HG03442 (cell line): ENCODE measurements around the gene OPRL1.

Experiments used
- ATAC-seq: cut with Tn5 transposase; IDR thresholded peaks from one replicate; pipeline ENCODE4 v1.9.1; 2021; ENCODE audit warnings: mild to moderate bottlenecking, moderate library complexity; ENCODE audit not compliant: unreplicated experiment

The OPRL1 gene

DNA sequence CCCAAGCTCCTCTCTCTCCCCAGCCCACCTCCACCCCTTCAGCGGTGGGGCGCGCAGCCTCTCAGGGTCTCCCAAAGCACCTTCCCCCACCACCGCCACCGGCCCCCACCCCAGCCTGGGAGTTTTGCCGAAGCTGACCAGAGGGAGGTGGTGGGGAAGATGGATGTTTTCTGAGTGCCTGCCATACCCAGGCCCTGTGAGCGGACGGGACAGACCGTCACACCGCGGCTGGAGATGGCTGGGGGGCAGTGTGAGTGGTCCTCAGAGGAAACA lies 38.2 kb upstream of the OPRL1 start:
- no peak for ATAC-seq

DNA sequence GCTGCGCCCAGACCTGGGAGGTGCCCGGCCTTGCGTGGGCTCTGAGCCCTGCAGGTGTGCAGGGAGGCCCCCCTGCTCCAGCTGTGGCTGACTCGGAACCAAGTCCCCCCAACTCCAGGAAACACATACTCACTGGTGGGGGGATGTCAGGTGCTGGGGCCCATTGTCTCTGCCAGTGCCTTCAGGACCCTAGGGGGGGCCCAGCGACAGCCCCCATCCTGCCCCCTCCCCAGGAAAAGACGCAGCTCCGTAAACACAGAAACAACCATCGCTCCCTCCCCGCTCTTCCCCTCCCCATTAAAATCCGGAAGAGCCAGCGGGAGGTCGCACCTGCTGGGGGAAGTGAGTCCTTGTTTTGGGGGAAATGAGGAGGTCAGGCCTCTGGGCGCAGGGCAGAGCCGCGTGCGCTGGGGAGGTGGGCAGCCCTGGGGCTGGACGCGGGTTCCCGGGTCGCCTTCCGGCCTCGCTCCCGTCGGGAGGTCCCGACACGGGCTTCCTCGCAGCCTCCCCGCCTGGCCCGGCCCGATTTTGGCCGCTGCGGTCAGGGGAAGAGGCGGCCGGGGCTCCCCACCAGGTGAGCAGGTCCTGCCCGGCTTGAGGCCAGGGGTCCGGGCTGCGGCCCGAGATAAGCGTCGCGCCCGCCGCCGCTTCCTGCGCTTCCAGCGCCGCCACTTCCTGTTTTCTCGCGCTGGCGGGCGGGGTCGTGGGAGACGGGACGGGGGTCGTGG lies 37.7 kb upstream of the OPRL1 start:
- ATAC-seq: no peak

DNA sequence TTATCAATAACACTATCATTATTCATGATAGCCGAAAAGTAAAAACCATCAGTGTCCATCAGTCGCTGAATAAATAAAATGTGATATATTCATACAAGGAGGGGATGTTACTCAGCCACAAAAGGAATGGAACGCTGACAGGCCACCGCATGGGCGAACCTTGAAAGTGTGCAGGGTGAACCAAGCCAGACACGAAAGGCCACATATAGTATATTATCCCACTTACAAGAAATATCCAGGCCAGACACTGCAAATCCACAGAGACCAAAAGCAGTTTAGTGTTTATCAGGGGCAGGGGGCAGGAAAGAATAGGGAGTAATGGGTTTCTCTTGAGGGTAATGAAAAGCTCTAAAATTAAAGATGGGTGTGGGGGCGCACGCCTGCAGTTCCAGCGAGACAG lies 36.1 kb upstream of the OPRL1 start:
- ATAC-seq: no peak

DNA sequence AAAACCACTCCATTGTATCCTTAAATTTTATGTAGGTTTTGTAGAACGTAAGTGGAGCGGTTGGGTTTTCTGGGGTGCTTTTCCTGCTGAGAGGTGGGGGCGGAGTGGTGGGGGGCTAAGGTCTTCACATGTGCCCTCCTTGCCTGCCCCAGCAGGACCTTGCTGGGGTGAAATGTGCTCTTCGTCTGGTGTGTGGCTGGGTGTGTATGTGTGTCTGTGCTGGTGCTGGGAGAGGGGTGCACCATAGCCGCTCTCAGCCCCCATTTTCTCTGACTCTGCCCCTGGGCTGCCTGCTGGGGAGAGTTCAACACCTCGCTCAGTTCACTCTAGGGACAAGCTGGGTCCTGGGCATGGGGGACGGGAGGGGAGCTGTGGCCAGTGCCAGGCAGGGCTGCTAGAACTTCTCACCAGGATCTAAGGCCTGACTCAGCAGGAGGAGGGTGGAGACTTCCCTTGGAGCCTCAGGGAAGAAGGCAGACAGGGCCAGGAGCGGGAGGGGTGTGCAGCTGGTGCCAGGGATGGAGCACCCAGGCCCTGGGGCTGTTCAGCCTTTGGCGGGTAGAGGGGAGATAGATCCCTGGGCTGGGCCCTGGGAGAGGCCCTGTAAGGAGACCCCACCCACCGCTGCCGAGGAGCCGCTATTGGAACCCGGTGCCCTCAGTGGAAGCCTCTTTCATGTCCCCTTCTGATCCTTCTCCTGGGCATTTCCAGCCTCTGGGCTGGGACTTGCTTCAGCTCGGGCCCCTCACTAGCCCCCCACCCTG lies 35.2 kb upstream of the OPRL1 start:
- ATAC-seq: no peak

DNA sequence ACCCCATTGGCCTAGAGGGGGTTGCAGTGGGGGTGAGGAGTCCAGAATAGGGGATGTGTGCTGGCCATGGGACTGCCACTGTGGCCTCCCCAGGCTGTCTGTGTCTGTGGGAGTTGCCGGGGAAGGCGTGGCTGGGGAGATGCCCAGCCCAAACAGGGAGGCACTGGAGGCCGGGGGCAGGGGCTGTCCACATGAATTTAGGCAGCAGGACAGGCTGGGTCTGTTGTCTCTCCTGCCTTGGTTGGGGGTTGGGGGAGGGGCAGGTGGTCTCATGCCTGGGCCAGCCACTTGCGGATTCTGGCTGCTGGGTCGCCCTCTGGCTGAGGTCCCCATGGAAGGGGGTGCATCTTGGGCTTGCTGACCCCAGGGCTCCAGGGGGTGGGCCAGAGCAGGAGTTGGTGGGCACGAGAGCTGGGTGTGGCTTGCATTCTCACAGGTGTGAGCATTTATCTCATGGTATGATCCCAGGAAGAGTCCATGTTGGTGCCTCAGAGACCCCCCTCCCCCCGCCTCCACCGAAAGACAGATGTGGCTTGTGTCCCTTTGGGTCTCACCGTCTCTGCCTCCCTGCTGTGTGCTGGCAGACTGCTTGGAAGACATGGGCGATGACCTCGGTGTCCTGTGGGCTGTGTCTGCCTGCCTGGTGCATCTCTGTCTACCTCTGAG lies 34.4 kb upstream of the OPRL1 start:
- ATAC-seq: no peak

DNA sequence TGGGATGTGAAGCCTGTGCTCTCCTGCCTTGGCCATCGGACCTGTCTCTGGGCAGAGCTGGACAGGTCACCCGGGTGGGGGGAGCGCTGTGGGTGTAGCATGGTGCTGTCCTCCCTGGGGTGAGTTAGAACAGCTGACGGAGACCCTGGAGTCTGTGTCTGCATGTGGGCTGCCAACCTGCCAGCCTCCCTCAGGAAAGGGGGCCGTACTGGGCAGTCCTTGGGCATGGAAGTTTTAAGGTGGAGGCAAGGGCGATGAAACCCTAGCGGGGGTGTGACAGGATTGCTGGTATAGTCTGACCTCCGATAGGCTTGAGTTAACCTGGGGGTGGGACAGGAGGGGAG lies 32.9 kb upstream of the OPRL1 start:
- ATAC-seq: no peak

DNA sequence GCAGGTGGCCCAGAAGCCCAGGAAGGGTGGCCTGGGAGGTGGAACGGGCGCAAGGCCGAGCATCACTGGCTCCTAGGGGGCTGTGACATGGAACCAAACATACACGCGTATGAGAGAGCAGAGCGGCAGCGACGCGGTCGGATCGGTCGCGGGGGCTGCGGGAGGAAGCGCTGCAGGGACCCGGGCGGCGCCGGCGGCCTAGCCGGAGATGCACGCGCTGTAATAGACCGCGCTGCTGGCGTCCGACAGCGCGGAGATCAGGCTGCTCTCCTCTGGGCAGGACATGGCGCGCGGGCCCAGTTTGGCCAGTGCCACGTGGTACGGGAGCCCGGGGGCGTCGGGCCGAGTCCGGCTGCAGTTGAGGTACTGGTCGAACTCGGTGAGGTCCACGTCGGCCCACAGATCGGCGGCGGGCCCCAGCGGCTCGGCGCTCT lies 31.9 kb upstream of the OPRL1 start:
- ATAC-seq: no peak

DNA sequence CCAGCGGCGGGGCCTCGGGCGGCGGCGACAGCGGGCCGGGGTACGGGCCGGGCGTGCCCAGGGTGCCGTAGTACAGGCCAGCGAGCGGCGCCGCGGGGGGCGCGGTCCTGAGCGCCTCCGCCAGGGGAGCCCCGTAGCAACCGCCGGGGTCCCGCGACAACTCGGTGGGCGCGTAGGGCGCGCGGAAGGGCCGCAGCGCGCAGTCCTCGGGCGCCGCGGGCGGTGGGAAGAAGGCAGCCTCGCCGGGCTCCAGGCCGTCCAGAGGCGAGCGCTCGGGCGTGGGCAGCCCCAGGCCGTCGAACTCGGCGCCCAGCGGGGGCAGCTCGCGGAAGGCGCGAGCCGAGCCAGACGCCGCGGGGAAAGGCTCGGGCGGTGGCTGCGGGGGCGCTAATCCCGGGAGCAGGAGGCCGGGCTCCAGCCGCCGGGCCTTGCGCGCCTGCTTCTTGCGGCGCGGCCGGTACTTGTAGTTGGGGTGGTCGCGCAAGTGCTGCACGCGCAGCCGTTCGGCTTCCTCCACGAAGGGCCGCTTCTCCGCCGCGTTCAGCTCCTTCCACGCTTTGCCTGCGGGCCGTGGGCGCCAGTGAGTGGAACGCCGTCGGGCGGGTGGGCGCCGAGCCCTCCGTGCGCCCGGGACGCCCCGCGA lies 31.4 kb upstream of the OPRL1 start:
- ATAC-seq: no peak

DNA sequence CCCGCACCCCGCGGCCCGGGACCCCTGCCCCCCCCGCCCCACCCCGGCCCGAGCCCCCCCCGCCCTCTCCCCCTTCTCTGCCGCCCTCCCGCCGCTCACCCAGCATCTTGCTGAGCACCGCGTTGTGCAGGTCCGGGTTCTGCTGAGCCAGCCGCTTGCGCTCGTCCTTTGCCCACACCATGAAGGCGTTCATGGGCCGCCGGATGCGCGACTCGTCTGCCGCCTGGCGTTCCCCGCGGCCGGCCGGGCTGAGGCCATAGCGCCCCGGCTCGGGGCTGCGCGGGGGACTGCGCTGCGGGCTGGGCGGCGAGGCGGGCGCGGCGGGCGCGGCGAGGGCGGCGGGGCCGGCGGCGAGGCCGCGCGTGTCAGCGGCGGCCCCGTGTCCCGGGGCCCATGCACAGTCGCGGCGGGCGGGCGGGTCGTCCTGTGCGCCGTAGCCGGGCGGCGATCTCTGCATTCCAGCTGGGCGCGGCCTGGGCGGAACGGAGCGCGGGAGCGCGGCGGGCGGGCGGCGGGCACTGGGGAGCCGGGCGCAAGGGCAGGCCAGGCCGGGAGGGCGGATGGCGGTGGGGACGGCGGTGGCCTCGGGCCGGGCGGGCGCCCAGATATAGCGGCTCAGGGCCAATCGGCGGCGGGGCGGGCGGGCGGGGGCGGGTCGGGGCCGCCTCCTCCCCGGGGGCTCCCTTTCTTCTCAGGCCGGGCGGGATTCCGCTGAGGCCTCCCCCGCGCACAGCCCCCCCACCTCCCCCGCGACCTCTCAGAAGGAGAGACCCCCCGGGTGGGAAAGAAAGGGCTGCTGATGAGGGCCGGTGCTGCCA lies 30.6 kb upstream of the OPRL1 start, which contains the start of gene SOX18:
Gene SOX18, minus strand, starts transcription at position 580 of the 818 bp plus-strand sequence. Its CDS starts 123 bp downstream, at position 457.
- no peak for ATAC-seq

DNA sequence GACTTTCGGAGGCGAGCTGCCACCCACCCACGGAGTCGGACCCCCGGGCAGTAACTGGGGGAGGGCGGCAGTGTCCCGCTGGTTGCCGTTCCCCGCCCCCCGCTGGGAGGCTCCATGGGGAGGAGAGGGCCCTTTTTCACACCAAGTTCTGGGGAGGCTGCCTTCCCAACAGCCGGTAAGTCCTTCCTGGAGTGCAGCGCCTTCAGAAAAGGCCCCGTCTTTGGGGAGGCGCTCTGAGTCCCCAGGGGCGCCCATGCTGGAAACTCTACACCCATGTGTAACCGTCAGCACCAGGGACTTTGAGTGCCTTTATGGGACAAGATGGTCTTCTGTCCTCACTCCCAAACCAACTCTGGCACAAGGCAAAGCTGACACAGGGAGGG lies 30.0 kb upstream of the OPRL1 start:
- ATAC-seq: no peak

DNA sequence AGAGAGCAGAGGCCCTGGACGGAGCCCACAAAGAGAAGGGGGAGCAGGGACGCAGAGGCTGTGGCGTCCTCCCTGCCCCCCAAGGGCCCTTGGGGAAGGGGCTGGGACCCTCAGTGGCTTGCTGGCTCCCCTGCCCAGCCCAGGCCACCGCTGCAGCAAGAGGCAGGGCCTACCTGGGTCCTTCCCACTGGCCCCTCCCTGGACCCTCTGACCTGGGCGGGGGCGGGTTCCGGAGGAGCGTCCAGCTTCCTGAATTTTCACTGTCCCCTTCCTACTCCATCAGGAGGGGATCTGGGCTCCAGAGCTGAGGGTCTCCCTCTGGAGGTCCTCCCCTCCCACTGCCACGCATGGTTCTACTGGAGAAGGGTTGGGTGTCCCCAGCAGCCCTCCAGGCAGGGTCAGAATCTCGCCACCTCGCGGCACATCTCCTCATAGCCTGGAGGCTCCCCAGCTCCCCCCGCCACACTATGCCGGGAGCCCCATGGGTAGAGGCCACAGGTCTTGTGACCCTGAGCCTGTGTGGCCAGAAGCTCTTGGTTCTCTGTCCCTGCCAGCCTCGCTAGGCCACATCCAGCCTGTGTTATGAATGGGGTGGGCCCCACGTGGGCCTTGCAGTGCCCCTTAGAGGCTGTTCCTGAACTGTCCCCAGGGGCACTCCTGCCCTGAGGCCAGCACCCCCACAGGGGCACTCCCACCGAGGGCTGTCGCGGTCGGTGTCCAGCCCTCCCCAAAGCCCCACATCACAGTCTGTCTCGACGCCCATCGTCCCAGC lies 29.4 kb upstream of the OPRL1 start:
- ATAC-seq: no peak

DNA sequence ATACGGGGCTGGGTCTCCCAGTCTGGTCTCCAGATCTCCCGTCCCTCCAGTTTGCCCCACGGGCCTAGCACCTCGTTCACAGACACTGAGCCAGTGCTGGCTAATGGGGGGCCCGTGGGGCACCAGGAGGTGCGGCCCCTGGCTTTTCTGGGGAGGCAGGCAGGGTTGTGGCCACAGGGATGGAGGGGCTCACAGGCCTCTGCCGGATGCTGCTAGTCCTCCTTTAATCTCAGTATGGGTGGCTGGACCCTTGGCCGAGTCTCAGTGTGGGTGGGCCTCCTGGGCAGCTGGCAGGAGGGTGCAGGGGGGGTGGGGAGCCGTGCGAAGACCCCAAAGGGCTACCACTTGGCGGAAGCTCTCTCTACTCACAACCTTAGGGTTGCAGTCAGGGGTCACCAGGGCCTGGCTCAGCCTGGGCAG lies 28.8 kb upstream of the OPRL1 start:
- no peak for ATAC-seq

DNA sequence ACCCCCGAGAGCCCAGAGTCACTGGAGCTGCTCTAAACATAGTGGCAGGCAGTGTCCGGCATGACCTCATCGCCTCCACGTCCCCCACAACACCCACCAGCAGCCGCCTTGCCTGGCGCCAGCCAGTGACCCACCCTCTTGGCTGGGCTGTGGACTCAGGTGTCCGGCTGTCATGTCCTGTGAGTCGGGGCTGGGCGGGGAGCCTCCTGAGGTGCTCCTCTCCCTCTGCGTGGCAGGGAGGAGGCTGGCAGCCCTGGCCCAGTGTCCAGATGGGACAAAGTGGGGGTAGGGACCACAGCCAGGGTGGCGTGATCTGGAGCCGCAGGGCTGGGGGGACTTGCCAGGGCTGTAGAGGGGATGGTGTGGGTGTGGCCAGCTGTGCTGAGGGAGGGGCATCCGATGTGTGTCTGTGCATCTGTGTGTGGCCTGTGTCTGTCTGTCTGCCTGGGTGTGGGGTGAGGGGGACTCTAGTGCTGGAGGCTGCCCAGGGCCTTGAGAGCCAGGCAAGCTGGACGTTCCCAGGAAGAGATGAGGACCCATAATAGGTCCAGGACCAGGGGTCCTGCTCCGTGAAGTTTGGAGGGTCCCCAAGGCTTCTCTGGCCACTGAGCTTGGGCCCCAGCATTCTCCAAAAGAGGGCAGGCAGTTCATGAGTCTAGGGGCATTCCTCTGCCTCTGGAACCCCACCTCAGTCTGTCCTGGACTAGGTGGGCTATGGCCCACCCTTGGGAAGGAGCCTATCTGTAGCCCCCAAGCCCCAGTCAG lies 28.1 kb upstream of the OPRL1 start:
- ATAC-seq: no peak

DNA sequence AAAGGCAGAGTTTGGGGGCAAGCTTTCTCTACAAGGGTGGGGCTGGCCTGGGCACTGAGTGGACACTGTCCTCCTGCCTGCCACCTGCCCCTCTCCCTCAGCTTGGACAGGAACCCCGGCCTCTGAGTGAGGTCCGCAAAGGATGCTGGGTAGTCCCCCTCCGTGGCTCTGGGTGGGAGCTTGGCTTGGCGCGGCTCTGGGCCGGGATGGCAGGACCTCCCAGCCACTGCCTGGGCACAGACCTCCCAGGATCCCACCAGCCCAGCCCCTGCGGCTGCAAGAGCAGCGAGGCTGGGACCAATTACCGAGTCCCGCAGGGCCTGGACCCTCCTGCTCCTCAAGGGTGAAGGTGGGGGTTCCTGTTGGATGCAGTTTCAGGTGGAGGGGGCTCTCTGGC lies 27.6 kb upstream of the OPRL1 start:
- no peak for ATAC-seq

DNA sequence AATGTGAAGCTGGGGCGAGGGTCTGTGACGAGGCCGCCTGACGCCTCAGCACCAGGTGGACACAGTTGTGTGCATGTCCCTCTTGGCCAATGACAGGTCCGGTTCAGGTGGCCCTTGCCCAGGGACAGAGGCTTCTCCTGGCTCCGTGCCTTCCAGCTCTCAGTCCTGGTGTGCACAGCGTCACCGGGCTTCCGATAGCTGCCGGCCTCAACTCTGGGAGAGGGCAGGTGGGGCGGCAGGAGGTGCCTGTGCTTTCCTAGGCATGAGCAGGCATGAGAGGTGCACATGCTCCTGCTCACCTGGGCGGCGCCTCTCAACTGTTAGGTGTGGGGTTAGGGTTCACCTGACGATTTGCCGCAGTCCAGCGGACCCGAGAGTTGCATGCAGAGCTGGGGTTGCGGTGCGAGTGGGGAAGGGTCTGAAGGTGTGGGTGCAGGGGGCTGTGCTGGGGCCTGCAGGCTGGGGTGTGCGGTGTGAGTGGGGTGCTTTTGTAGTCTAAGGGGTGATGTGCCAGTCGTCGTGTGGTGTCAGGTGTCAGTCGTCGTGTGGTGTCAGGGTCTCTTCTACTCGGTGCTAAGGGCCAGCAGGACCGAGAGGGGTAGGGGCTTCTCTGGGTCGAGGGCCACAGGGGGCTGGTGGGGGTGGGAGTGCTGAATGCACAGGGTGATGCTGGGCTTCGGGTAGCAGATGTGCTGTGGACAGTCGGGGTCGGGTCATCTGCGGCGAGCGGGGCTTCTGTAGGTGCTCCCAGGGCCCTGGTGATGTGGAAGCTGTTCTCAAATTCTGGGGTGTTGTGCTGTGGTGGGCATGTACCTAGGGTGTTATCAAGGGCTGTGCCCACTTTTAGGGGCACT lies 26.7 kb upstream of the OPRL1 start:
- no peak for ATAC-seq

DNA sequence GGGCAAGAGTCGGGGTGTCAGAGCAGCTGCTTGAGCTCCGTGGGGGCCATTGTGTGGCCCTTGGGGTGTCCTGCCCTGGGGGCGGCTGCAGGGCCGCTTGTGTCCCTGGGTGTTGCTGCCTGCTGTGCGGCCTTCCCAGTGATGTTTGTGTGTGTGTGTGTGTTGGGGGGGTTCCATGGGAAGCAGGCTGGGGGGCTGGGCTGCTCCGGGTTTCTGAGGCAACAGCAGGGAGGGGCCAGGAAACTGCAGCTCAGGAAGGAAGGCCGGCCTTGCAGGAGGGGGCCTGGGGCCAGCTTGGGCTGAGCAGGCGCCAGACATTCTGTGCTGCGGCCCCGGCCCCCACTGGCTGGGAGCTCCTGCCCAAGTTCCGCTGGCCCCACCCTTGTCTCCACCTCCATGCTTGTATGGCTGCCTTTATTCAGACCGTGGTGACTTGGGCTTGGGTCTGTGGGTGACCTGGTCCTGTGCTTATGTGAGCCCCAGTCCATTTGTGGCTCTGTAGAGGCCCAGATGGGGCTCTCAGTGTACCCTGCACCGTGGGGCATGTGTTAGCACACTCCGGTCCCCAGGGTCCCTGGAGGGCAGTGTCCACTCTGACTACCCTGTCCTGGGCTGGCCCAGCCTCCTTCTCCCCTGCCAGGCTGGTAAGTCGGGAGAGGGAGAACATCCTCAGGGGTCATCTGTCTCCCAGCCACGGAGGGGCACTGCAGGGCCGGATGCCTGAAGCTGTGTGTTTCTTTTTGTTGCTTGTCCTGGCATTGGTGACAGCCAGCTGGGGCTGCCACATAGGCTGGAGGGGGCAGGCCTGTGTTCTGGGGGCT lies 25.8 kb upstream of the OPRL1 start:
- ATAC-seq: no peak

DNA sequence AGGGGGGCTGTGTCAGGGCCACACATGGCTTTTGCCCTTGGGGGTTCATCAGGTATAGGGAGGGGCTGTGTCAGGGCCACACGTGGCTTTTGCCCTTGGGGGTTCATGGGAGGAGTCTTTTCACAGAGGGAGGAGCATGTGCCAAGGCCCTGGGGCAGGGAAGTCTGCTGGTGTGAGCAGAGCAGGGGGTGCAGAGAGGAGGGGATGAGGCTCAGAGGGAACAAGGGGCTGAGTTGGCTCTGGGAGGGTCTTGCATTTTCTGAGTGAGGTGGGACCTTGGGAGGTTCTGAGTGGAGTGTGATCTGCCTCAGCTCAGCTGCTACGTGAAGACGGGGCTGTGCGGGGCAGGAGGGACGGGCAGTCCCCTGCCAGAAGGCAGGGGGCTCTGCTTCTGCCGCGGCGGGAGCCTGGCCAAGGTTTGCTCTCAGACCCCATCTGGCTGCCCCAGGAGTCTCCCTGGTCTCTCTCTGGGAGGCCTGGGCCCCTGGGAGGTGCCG lies 24.4 kb upstream of the OPRL1 start:
- no peak for ATAC-seq
